Neural crest cell (in vitro differentiated cells): Measurements from ENCODE around the gene MTIF3. TPM values are rescaled to one million over a fixed set of nuclear protein-coding genes. Genes with fewer than 3 reads are reported as not detected.
A peak's percentile ranks its signal among the peaks of the same experiment; 100 is the strongest.

Experiments used
- DNase-seq: peaks from one replicate; pipeline ENCODE4 v3.0.0; 2021; ENCODE audit warnings: low read depth, mixed read lengths, low spot score
- H3K27ac Mint-ChIP-seq: one replicate; pipeline ENCODE4 v1.8.0; 2021; ENCODE audit warnings: mild to moderate bottlenecking, mixed read lengths; ENCODE audit not compliant: unreplicated experiment
- H3K27me3 Mint-ChIP-seq: 2 replicates; pipeline ENCODE4 v1.8.0; 2021; ENCODE audit warnings: low read depth, mild to moderate bottlenecking, mixed read lengths
- H3K36me3 Mint-ChIP-seq: 2 replicates; pipeline ENCODE4 v1.8.0; 2021; ENCODE audit warnings: low read depth, mild to moderate bottlenecking, mixed read lengths
- H3K4me1 Mint-ChIP-seq: 2 replicates; pipeline ENCODE4 v1.8.0; 2021; ENCODE audit warnings: mixed read lengths
- H3K4me3 Mint-ChIP-seq: one replicate; pipeline ENCODE4 v1.8.0; 2021; ENCODE audit warnings: mild to moderate bottlenecking, mixed read lengths
- H3K9me3 Mint-ChIP-seq: 2 replicates; pipeline ENCODE4 v1.8.0; 2021; ENCODE audit warnings: mixed read lengths
- total RNA-seq: library from RNA; stranded (reverse); gene quantifications from 2 replicates; pipeline ENCODE4 v1.2.1, GENCODE V29; 2021
- TF ChIP-seq, protein P1 (sequence below): fragments of 200-600 bp; sonication (generic); conservative IDR thresholded peaks from 2 replicates; pipeline ENCODE4 v1.5.0; 2021; ENCODE audit warnings: antibody characterized with exemption, mild to moderate bottlenecking

The MTIF3 gene
- total RNA-seq, 1 donor from 2014 or later, result 48.5 TPM

DNA sequence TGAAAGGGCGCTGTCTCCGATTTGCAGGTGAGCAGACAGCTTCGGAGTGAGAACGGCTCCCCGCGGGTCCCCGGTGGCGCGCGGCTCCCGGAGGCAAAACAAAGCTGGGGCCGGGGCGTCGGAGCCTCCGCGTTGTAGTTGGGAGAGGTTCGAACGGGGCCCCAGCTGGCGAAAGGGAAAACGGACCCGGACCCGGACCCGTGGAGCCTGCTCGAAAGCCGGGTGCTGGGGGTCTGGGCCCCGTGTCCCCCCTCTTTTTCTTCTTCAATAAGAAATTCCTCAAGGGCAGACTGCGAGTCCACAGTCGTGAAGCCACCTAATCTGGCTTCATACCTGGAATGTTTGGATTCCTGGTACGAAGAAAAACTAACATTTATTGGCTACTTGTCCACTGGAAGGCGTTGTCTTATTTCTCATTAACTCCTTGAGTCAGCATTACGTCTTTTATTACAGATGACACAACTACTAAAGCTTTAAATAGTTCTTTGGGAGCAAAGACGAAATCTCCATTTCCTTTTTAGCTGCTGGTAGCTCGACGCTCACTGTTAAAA is 632 bp upstream of the MTIF3 start:
- no peaks in the 10 kb centered on the region for H3K36me3 Mint-ChIP-seq
- H3K4me1 Mint-ChIP-seq, result peaks cover 57% of the 10 kb centered on the region
- no peaks in the 10 kb centered on the region for H3K27me3 Mint-ChIP-seq
- no peaks in the 10 kb centered on the region for H3K9me3 Mint-ChIP-seq
- H3K4me3 Mint-ChIP-seq, result peak overlapping the region; percentile 87
- DNase-seq, result no peak
- peak overlapping the region; percentile 91 for H3K27ac Mint-ChIP-seq
- TF ChIP-seq, protein P1, sequence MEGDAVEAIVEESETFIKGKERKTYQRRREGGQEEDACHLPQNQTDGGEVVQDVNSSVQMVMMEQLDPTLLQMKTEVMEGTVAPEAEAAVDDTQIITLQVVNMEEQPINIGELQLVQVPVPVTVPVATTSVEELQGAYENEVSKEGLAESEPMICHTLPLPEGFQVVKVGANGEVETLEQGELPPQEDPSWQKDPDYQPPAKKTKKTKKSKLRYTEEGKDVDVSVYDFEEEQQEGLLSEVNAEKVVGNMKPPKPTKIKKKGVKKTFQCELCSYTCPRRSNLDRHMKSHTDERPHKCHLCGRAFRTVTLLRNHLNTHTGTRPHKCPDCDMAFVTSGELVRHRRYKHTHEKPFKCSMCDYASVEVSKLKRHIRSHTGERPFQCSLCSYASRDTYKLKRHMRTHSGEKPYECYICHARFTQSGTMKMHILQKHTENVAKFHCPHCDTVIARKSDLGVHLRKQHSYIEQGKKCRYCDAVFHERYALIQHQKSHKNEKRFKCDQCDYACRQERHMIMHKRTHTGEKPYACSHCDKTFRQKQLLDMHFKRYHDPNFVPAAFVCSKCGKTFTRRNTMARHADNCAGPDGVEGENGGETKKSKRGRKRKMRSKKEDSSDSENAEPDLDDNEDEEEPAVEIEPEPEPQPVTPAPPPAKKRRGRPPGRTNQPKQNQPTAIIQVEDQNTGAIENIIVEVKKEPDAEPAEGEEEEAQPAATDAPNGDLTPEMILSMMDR, result no peak

DNA sequence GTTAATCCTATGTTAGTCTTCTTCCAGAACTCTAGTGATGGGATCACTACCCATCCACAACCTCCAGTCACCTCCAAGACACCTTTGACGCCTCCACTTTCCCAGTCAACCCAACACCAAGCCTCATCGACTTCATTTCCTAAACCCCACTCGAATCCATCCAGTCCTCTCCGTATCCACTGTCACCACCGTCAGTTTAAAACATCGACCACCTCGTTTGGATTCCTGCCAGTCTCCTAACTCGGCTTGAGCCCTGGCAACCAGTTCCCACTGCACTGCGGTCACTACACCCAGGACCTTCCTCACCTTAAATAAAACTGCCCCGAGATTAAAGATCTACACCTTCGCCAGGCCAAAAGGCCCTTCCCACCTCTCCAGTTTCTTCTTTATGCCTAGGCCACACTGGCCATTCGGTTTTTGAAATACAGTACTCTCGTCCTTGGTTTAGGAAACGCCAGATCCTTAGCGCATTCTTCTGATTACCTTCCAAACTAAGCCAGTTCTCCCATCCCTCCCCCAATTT is 1.2 kb downstream of the MTIF3 start:
- no peaks in the 10 kb centered on the region for H3K9me3 Mint-ChIP-seq
- H3K4me1 Mint-ChIP-seq, result peaks cover 41% of the 10 kb centered on the region
- H3K27ac Mint-ChIP-seq, result no peak overlapping the region
- no peaks in the 10 kb centered on the region for H3K36me3 Mint-ChIP-seq
- no peaks in the 10 kb centered on the region for H3K27me3 Mint-ChIP-seq
- TF ChIP-seq, protein P1, result no peak
- H3K4me3 Mint-ChIP-seq, result peak overlapping the region; percentile 87
- no peak for DNase-seq

DNA sequence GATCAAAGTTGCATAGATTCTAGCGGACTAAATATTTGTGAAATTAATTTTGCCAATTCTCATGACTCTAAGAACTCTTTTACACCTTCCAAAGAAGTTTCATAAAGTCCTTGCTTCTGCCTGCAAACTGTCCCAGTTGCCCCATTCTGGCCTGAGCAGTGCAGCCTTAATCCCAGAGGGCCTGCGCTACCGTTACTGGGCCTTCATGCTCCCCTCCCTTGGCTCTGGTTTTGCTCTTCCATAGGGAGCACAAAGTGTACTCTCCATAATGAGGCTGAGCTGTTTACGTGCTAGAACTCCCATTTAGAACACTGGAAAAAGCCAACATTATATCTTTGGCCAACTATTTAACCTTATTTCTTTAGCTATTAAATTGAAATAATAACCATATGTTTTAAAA is 2.1 kb downstream of the MTIF3 start:
- Mint-ChIP-seq H3K27me3 (no peaks in the 10 kb centered on the region), H3K9me3 (no peaks in the 10 kb centered on the region), H3K4me3 (peak overlapping the region; percentile 87), H3K36me3 (no peaks in the 10 kb centered on the region), H3K4me1 (peaks cover 36% of the 10 kb centered on the region), H3K27ac (no peak overlapping the region)
- TF ChIP-seq, protein P1, result no peak
- no peak for DNase-seq

DNA sequence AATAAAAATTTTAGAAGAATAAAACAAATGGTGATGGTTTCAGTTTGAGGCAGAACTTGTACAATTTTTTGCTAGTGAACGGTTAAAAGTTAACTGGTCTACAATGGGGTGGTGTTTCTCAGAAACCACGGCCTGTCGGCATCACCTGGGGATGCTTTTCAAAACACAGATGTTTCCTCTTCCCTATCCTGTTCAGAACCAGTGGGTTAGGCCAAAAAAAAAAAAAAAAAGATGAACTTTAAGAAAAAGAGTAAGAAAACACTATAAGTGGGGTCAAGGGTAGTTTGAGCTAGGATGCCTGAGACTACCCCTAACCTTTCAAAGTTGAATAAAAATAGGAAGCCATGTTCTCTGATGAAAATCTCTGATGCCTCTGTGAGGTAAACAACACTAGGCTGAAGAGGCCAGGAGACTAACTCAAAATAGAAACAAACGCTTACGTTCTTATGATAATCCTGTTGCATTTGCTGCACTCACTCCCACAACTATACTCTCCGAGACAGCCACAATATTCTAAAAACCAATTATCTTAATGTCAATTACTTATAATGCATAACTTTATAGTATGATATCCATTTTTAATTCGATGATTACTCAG is 3.3 kb downstream of the MTIF3 start:
- Mint-ChIP-seq H3K4me1 (peaks cover 36% of the 10 kb centered on the region), H3K27ac (no peak overlapping the region), H3K27me3 (no peaks in the 10 kb centered on the region)

DNA sequence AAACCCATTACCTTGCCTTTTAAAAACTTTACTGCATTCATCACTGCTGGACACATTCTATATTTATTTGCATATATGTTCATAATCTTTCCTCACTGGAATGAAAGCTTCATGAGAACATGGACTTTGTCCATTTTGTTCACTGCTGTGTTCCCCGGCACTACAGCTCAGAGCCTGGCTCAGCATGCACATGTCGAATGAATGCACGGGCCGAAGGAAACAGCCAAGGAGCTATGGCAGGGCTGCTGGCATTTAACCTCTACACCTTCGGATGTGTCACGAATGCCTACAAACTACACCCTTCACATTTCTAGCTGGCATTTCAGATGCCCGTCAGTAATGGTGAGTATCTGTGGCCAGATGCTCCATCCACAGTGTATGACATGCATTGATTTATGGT is 7.6 kb downstream of the MTIF3 start:
- Mint-ChIP-seq H3K27me3 (no peaks in the 10 kb centered on the region), H3K4me3 (no peak overlapping the region), H3K9me3 (no peaks in the 10 kb centered on the region), H3K36me3 (peaks cover 6% of the 10 kb centered on the region), H3K27ac (peak overlapping the region; percentile 24), H3K4me1 (peaks cover 5% of the 10 kb centered on the region)
- TF ChIP-seq, protein P1, result no peak
- no peak for DNase-seq

More for the DNA sequence above, 3.3 kb downstream of the MTIF3 start:
- peak overlapping the region; percentile 49 for H3K4me3 Mint-ChIP-seq
- TF ChIP-seq, protein P1, result no peak
- H3K36me3 Mint-ChIP-seq, result peaks cover 3% of the 10 kb centered on the region
- no peaks in the 10 kb centered on the region for H3K9me3 Mint-ChIP-seq
- no peak for DNase-seq
